Parathyroid adenoma (tissue), 2 donors: ENCODE measurements around the gene KNOP1.

ENCODE experiments used
- H2AFZ ChIP-seq: fragments of 300-600 bp; sonication (generic); one replicate; pipeline ENCODE4 v1.7.0; 2017; ENCODE audit warnings: antibody characterized with exemption, mild to moderate bottlenecking
- H3K27ac ChIP-seq: fragments of 300-600 bp; sonication (generic); one replicate; pipeline ENCODE4 v1.7.0; 2017
- H3K27me3 ChIP-seq: fragments of 300-600 bp; sonication (generic); one replicate; pipeline ENCODE4 v1.7.0; 2017; ENCODE audit warnings: low read length; ENCODE audit not compliant: control insufficient read depth, insufficient read depth
- H3K36me3 ChIP-seq: fragments of 300-600 bp; sonication (generic); one replicate; pipeline ENCODE4 v1.7.0; 2017; ENCODE audit warnings: low read length; ENCODE audit not compliant: control insufficient read depth, insufficient read depth
- H3K4me1 ChIP-seq: fragments of 300-600 bp; sonication (generic); one replicate; pipeline ENCODE4 v1.7.0; 2017; ENCODE audit warnings: control low read depth
- H3K4me2 ChIP-seq: fragments of 300-600 bp; sonication (generic); one replicate; pipeline ENCODE4 v1.7.0; 2017; ENCODE audit warnings: low read length
- H3K4me3 ChIP-seq: fragments of 300-600 bp; sonication (generic); one replicate; pipeline ENCODE4 v1.7.0; 2017; ENCODE audit warnings: low read depth, low read length
- H3K79me2 ChIP-seq: fragments of 300-600 bp; sonication (generic); one replicate; pipeline ENCODE4 v1.7.0; 2017; ENCODE audit warnings: control low read depth
- H3K9ac ChIP-seq: fragments of 300-600 bp; sonication (generic); one replicate; pipeline ENCODE4 v1.7.0; 2017; ENCODE audit warnings: mild to moderate bottlenecking
- H3K9me3 ChIP-seq: fragments of 300-600 bp; sonication (generic); one replicate; pipeline ENCODE4 v1.7.0; 2017; ENCODE audit warnings: low read length; ENCODE audit not compliant: control insufficient read depth
- CTCF ChIP-seq: fragments of 300-600 bp; sonication (generic); IDR thresholded peaks from one replicate; pipeline ENCODE4 v1.7.0; 2017; ENCODE audit warnings: antibody characterized with exemption, mild to moderate bottlenecking
- donor health status: primary hyperparathyroidism.

Gene KNOP1

GRCh38 chr16:19755268-19755667, 37.2 kb upstream of the KNOP1 start:
- no peak overlapping the region for H3K4me3 ChIP-seq
- TF ChIP-seq CTCF, result no peak
- H3K9me3 ChIP-seq, result no peaks in the 10 kb centered on the region
- H3K36me3 ChIP-seq, result no peaks in the 10 kb centered on the region
- no peak overlapping the region for H3K4me2 ChIP-seq
- H3K9ac ChIP-seq, result no peak overlapping the region
- peaks cover 15% of the 10 kb centered on the region for H3K4me1 ChIP-seq
- H3K79me2 ChIP-seq, result peaks cover 18% of the 10 kb centered on the region
- H3K27ac ChIP-seq, result peak overlapping the region; percentile 35
- H3K27me3 ChIP-seq, result no peaks in the 10 kb centered on the region
- no peak overlapping the region for H2AFZ ChIP-seq

GRCh38 chr16:19754644-19755036, 36.6 kb upstream of the KNOP1 start:
- Histone ChIP-seq H3K4me3 (no peak overlapping the region), H3K79me2 (peaks cover 18% of the 10 kb centered on the region), H3K9me3 (no peaks in the 10 kb centered on the region), H3K4me1 (peaks cover 15% of the 10 kb centered on the region), H2AFZ (no peak overlapping the region), H3K4me2 (no peak overlapping the region), H3K27ac (peak overlapping the region; percentile 35), H3K9ac (no peak overlapping the region), H3K27me3 (no peaks in the 10 kb centered on the region), H3K36me3 (no peaks in the 10 kb centered on the region)
- TF ChIP-seq CTCF, result no peak

GRCh38 chr16:19753815-19754643, 36.0 kb upstream of the KNOP1 start:
- Histone ChIP-seq H3K27ac (no peak overlapping the region), H3K4me2 (no peak overlapping the region), H3K79me2 (peaks cover 16% of the 10 kb centered on the region), H3K27me3 (no peaks in the 10 kb centered on the region), H3K36me3 (no peaks in the 10 kb centered on the region), H3K4me3 (no peak overlapping the region), H3K9ac (no peak overlapping the region), H2AFZ (no peak overlapping the region), H3K4me1 (peaks cover 15% of the 10 kb centered on the region), H3K9me3 (no peaks in the 10 kb centered on the region)
- no peak for TF ChIP-seq CTCF

- no peak overlapping the region for H3K27ac ChIP-seq
Observed at GRCh38 chr16:19751478-19752385, 33.7 kb upstream of the KNOP1 start.

More at GRCh38 chr16:19751478-19752385, 33.7 kb upstream of the KNOP1 start:
- Histone ChIP-seq H3K4me3 (no peak overlapping the region), H3K4me1 (peaks cover 17% of the 10 kb centered on the region), H3K4me2 (no peak overlapping the region), H3K27me3 (no peaks in the 10 kb centered on the region), H3K9ac (no peak overlapping the region), H2AFZ (no peak overlapping the region), H3K36me3 (no peaks in the 10 kb centered on the region), H3K9me3 (no peaks in the 10 kb centered on the region), H3K79me2 (peaks cover 11% of the 10 kb centered on the region)
- no peak for TF ChIP-seq CTCF
